DMS 273 treated with DMSO at 0.1 percent for 48 hours (cell line): ENCODE data around the gene TRIM36.

Experiments used
- DNase-seq: peaks from one replicate; lab custom pipeline; 2025; lab: John Stamatoyannopoulos, UW

The TRIM36 gene

GRCh38 chr5:115169487-115170133 lies at the start of gene TRIM36:
TSS of gene TRIM36 (minus strand) at chr5:115169908. CDS start at chr5:115169634, 274 bp downstream.
- DNase-seq, result peak; percentile 87

DNA sequence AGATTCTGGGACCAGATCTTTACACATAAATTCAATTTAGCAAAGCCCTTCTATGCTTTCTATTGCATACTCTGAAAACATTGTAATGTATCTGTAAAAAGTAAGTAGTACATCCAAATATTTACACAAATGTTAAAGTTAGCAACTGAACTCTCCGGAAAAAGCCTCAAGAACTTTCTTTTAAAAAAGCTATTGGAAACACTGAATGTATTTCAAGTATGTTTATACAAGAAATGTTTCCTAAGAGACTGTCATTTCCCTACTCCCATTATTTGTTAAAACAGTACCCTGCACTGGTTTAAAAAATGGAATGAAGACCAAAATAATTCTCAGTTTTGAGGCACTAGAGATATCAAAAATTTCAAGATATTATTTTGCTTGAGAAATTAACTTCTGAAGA lies 44.8 kb upstream of the TRIM36 start:
- no peak for DNase-seq

DNA sequence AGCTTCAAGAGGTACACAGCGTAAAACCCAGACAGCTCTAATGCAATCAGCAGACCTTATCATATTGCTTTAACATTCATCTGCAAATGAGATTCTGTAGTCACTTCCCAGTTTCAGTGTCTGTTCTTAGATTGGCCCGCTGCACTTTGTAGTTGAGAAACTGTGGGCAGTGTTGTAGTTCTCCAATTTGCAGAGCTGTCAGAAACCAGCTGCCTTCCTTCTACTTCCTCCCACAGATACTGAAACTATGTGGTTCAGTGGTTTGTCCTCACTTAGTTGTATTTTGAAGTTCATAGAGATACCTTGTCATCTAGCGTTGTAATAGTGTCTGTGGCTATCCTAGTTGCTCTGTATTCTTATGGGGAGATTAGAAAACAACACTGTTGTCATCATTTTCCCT lies 39.6 kb upstream of the TRIM36 start:
- no peak for DNase-seq

- DNase-seq, result no peak
Observed at GRCh38 chr5:115202952-115203351, 33.2 kb upstream of the TRIM36 start.

- no peak for DNase-seq
Observed at GRCh38 chr5:115196161-115196560, 26.5 kb upstream of the TRIM36 start.

- no peak for DNase-seq
Observed at GRCh38 chr5:115194676-115195075, 25.0 kb upstream of the TRIM36 start.

DNA sequence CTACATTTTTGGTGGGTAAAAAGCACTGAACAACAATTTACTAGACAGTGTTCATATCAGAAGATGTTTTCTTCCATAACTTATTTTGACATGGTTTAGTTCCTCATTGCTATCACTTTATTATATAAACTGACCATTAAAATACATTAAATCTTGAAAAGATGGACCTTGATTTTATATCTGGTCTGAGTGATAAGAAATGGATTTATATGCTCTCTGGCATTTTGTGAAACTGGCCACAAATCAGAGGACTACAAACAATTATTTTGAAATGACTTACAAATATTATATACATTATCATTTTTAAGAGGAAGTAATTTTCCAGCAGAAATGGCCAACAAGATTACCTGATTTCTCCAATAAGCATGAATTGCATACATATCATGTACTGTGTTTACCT lies 23.6 kb upstream of the TRIM36 start:
- no peak for DNase-seq

DNA sequence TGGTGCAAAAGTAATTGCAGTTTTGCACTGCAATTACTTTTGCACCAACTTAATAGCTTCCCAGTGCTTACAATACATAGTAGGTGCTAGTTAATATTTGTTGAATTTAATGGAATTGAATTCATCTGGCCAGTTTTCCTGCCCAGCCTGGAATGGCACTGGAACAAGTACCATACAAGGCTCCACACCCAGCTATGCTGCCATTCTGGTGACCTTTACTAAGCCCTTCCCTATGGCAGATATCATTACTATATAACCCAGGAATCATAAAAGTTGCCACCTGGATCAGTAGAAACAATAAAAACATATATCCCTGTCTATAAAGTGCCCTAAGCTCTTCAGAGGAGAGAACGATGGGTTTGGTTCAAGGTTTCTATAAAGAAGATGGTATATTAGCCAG lies 22.4 kb upstream of the TRIM36 start:
- no peak for DNase-seq

DNA sequence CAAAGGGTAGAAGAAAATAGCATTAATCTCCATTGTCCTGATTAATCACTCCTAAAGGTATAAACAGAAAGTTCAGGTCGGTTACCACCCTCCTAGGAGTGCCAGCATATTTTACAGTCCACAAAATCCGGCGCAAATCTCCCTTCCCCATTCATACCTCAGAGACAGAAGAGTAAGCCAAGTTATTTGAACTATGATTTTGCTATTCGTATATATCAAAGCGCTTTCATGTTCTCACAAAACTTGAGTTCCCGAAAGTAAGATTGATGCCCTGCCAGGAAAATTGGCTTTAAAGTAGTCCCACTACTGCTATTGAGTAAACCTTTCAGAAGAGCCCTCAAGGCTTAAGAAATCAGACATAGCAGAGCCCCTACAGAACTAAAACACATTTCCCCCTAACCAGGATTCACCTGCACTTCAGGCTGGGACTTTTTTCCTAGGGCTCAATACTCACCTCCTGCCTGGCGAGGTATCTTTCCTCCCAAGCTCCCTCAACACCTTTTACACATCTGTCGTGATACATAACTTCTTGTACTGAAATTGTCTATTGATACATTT lies 21.8 kb upstream of the TRIM36 start:
- DNase-seq, result no peak

GRCh38 chr5:115190388-115190787 lies 20.7 kb upstream of the TRIM36 start:
- DNase-seq, result no peak

- no peak for DNase-seq
Observed at GRCh38 chr5:115189866-115190265, 20.2 kb upstream of the TRIM36 start.

DNA sequence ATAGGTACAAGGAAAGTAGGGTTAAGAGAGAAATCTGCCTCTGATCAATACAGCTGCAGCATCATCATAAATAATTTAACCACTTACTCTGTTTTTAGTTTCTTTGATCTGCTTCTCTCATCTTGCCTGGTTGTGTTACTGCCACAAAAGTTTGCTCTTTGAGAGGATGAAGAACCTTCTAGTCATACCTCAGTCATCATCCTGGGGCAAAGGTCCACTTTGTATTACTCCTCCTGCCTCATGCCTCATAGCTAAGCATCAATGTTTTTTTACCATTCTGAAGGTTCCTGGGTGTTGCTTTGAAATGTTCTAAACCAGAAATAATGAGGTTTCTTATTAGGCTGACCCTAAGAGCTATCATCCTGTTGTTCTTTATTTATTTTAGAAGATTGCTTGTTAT lies 17.1 kb upstream of the TRIM36 start:
- no peak for DNase-seq

- DNase-seq, result no peak
Observed at GRCh38 chr5:115184770-115185169, 15.1 kb upstream of the TRIM36 start.

DNA sequence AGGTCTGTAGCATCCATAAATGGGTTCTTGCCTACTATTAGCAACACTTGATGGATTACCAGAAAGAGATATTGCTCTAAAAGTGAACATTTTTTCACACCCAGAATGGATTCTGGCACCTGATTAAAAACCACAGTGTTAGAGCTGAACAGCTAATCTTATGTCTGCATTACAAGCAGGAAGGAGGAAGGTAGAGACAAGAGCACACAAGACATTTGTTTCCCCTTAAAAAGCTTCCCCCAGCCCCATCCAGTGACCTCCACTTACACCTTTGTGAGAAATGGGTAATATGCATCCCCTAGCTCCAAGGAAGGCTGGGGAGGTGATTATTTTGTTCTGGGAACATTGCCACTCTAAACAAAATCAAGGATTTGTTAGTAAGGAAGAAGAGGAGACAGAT lies 12.0 kb upstream of the TRIM36 start:
- DNase-seq, result no peak

- DNase-seq, result peak; percentile 19
Observed at GRCh38 chr5:115180165-115180709, 10.5 kb upstream of the TRIM36 start.

DNA sequence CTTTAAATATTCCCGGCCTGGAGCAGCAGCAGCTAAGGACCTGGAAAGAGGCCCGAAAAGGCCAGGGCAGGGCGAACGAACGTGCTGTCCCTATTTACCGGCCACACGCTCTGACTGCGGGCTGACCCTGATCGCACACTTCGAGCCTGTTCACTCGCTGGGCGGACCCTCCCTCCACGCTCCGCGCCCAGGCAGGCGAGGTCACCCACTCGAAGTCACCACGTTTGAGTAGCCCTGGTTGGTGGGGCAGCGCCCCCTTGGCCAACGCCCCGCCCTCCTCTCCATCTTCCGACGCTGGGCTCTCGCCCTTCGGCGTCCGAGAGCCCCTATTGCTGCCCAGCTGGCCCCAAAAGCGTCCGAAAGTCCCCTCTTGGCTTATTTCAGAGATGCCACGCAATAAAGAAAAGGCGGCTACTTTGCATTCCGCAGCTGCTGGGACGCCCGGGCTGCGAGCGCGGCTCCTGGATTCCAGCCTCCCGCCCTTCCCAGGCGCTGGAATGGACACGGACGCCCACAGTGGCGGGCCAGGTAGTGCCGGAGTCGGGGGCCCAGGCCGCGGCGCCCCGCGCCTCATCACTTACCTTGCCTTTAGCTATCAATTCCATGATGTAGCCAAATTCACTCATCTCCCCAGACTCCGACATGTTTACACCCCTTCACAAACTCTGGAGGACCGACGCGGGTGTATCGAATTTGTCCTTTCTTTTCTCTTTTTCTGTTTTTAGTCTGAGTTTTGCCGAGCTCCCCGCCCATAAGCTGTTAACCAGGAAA lies 9.9 kb upstream of the TRIM36 start:
- no peak for DNase-seq

DNA sequence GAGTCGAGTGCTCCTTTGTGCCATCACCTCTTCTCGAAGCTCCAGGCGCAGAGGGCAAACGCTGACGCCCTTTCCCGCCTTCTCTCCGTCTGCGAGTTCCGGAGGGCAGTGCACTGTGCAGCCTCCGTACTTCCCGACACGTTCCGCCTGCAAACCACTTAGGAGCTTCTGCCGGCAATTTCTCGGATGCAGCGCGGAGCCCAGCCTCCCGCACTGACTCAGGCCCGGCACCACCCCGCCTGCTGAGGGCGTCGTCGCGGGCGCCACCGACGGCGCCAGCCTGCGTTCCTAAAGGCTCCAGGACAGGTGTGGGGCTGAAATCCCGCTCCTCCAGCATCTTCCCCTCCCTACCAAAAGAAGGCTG lies 9.3 kb upstream of the TRIM36 start:
- no peak for DNase-seq

GRCh38 chr5:115170929-115171510 lies 1.3 kb upstream of the TRIM36 start:
- DNase-seq, result no peak

DNA sequence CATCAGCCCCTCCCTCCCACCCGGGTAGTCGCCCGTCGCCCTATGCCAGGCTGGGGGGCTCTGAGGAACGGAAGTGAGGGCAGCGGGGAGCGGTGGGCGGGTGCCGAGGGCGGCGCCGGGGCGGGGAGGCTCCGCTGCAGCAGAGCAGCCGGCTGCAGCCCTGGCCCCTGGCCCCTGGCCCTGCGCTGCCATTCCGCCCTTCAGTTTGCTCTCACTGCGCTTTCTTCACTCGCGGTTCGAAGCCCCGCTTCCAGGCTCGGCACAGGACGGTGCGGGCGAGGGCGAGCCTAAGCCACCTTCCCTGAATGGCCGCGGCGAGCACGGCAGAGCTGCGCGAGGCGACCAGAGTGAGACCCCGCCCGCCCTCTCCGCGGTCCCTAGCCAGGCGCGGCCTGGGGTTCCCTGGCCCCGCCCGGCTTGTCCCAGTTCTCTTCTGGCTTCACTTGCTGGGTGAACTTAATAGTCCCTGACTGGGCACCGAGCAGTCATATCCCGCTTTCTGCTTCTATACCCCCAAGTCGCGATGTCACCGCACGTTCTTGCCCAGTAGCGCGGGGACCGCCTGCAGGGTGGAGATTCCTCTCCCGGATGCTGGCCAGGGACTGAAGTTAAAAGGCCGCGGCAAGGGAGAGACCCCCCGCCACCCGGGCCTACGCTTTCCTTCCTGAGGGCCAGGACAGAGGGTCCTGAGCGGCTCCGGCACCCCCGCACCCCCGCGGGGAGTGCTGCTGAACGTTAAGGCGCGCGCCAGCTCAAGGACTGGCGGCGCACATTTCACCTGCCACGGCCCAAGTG lies 623 bp upstream of the TRIM36 start:
- DNase-seq, result no peak

DNA sequence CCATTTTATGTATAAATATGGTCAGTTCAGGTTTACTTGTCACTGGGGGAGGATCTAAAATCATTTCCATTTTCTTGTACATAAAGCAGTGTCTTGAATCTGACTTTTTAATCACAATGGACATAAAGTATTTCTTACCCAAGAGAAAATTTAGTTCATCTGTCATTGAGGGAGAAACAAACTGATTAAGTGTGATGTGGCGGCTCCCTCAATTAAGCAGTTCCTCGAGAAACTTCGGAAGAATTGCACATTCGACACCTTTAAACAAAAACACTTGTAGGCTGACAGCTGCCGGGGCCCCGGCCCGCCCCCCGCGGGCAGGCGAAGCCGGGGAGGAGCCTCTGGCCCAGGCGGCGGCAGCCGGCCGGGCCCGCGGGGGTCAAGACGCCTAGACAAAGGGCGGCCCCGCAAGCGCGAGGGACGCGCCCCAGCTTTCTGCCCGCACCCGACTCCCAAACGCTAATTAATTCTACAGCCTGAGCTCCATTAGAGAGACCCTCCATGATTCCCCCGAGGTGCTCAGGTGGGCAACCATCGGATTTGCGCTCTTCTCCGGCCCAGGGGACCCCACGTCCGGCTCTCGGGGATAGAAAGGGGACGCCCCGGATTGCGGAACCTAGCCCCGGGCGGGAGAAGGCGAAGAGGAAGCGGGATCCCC lies 750 bp downstream of the TRIM36 start:
- no peak for DNase-seq

DNA sequence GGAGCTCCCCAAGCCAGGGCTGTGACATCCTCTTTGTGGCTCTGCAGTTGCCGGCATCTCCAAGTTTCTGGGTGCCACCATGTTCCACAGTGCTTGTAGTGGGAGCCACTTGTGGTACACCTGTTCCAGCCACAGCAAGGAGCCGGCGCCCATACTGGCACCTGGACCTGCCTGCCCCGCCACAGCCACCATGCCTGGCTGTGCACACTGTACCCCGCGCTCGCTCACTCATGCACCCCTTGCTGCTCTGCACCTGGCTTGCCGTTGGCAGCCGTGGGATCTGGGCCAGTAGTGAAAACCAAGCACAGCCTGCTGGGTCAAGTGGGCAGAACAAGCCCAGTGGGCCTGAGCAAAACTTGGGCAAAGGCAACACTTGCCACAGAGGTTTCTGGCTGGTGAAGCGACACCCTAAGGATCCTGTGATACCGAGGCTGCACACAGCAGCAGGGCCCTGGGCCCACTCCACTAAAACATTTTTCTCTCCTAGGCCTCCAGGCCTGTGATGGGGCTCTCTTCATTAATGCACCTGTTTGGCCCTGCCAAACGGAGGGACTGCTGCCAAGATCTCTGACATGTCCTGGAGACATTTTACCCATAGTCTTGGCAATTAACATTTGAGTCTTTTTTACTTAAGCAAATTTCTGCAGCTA lies 2.8 kb downstream of the TRIM36 start:
- DNase-seq, result no peak
